Measurements from ENCODE around the gene SNAI1.

Gene SNAI1

DNA sequence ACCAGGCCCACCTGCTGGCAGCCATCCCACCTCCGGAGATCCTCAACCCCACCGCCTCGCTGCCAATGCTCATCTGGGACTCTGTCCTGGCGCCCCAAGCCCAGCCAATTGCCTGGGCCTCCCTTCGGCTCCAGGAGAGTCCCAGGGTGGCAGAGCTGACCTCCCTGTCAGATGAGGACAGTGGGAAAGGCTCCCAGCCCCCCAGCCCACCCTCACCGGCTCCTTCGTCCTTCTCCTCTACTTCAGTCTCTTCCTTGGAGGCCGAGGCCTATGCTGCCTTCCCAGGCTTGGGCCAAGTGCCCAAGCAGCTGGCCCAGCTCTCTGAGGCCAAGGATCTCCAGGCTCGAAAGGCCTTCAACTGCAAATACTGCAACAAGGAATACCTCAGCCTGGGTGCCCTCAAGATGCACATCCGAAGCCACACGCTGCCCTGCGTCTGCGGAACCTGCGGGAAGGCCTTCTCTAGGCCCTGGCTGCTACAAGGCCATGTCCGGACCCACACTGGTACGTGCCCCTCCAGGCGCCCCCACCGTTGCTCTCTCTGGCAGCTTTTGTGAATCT, 1.1 kb downstream of the SNAI1 start:
- peak overlapping the region; percentile 97 for H3K4me3 ChIP-seq (ENCODE audit: low read length)
- no peak for TF ChIP-seq CTCF (conservative IDR thresholded peaks at IDR 0.05; ENCODE audit: low read length)
- DNase-seq (ENCODE audit: low read depth) = peak; percentile 63

- no peak for DNase-seq (ENCODE audit: low read depth)
- peak overlapping the region; percentile 97 for H3K4me3 ChIP-seq (ENCODE audit: low read length)
- TF ChIP-seq CTCF (conservative IDR thresholded peaks at IDR 0.05; ENCODE audit: low read length) = no peak
Observed at GRCh38 chr20:49984426-49985153, 1.8 kb downstream of the SNAI1 start.

- no peak for DNase-seq (ENCODE audit: low read depth)
- TF ChIP-seq CTCF (conservative IDR thresholded peaks at IDR 0.05; ENCODE audit: low read length) = no peak
- H3K4me3 ChIP-seq (ENCODE audit: low read length) = peak overlapping the region; percentile 97
Observed at GRCh38 chr20:49985157-49985556, 2.4 kb downstream of the SNAI1 start.

DNA sequence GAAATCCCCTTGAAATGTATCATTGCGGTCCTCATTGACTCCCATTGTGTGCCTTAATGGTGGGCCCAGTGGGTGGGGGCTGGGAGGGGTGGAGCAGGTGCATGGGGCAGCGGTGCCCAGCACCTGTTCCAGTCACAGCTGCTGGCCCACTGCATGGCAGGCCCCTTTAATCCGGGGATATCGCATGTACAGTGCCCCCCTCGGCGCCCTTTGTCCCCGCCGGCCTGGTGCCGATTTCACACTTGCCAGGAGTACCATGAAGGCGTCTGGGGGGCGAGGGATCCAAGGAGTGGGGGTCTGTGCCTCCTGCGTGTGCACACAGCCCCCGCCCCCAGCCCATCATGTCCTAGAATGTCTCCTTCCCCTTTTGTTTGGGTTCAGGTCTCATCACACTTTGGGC, 2.8 kb downstream of the SNAI1 start:
- TF ChIP-seq CTCF (conservative IDR thresholded peaks at IDR 0.05; ENCODE audit: low read length) = no peak
- peak overlapping the region; percentile 97 for H3K4me3 ChIP-seq (ENCODE audit: low read length)
- no peak for DNase-seq (ENCODE audit: low read depth)

- no peak for TF ChIP-seq CTCF (conservative IDR thresholded peaks at IDR 0.05; ENCODE audit: low read length)
- peak overlapping the region; percentile 97 for H3K4me3 ChIP-seq (ENCODE audit: low read length)
- DNase-seq (ENCODE audit: low read depth) = no peak
Observed at GRCh38 chr20:49986049-49986448, 3.3 kb downstream of the SNAI1 start.

- peak; percentile 45 for DNase-seq (ENCODE audit: low read depth)
- H3K4me3 ChIP-seq (ENCODE audit: low read length) = peak overlapping the region; percentile 97
- no peak for TF ChIP-seq CTCF (conservative IDR thresholded peaks at IDR 0.05; ENCODE audit: low read length)
Observed at GRCh38 chr20:49987015-49987867, 4.5 kb downstream of the SNAI1 start.
